SK-MEL-5 (cell line): ENCODE data around the gene DISC1. TPM values are rescaled to one million over a fixed set of nuclear protein-coding genes. Genes with fewer than 3 reads are reported as not detected.
"Not testable (repeated sequence)": the region's sequence is repeated elsewhere in the genome, so short reads cannot be mapped to it uniquely, and the experiment has no call there.

Experiments
- DNase-seq: peaks from one replicate; pipeline ENCODE4 v3.0.0-alpha.2; 2016; ENCODE audit warnings: low read depth, low spot score
- in situ Hi-C: cut with HindIII; loops from 2 replicates; pipeline ENCODE4 v1.10.0; 2016; ENCODE audit warnings: low sequenced_read_pairs, high pct_unique_total_duplicates, low pct_unique_long_range_greater_than_20kb
- polyA plus RNA-seq, 2 experiments: library from polyadenylated mRNA; depleted of rRNA; stranded (reverse); fragments of >200 nt; gene quantifications; 2 replicates each; pipeline ENCODE4 v1.2.3, GENCODE V29; 2015
- total RNA-seq: library from RNA; depleted of rRNA; stranded (reverse); fragments of >200 nt; shearing (Covaris generic); gene quantifications from 2 replicates; pipeline ENCODE4 v1.2.3, GENCODE V29; 2014; rRNA removed

Gene DISC1
- total RNA-seq, result 4.8 and 5.4 TPM in 2 replicates
- polyA plus RNA-seq (2015; cell fraction: cytosol; rRNA removed), result 2.3 and 4.2 TPM in 2 replicates
- polyA plus RNA-seq (2015; cell fraction: nucleus; rRNA removed), result 3.9 and 7.5 TPM in 2 replicates

GRCh38 chr1:231626535-231626950 is at the start of gene DISC1:
DISC1 (plus strand) TSS chr1:231626790; CDS start chr1:231626868, 78 bp downstream.
- in situ Hi-C loops, result no loop called here
- DNase-seq, result peak; percentile 78

- no peak for DNase-seq
- in situ Hi-C loops, result no loop called here
Measured at GRCh38 chr1:231576804-231577718, 49.5 kb upstream of the DISC1 start.

GRCh38 chr1:231580874-231581273 is 45.7 kb upstream of the DISC1 start:
- no peak for DNase-seq
- in situ Hi-C loops, result no loop called here

GRCh38 chr1:231581859-231582258 is 44.7 kb upstream of the DISC1 start:
- in situ Hi-C loops, result no loop called here
- DNase-seq, result peak; percentile 32

GRCh38 chr1:231583376-231583775 is 43.2 kb upstream of the DISC1 start:
- in situ Hi-C loops, result no loop called here
- DNase-seq, result no peak

- in situ Hi-C loops, result no loop called here
- DNase-seq, result peak; percentile 88
Measured at GRCh38 chr1:231584117-231584516, 42.5 kb upstream of the DISC1 start.

GRCh38 chr1:231584921-231585320 is 41.7 kb upstream of the DISC1 start:
- in situ Hi-C loops, result no loop called here
- DNase-seq, result no peak

- peak; percentile 80 for DNase-seq
- in situ Hi-C loops, result no loop called here
Measured at GRCh38 chr1:231590453-231591198, 36.0 kb upstream of the DISC1 start.

GRCh38 chr1:231591466-231591865 is 35.1 kb upstream of the DISC1 start:
- in situ Hi-C loops, result no loop called here
- DNase-seq, result no peak

GRCh38 chr1:231592809-231593208 is 33.8 kb upstream of the DISC1 start:
- no peak for DNase-seq
- in situ Hi-C loops, result no loop called here

- in situ Hi-C loops, DNase-seq: not testable (repeated sequence)
Measured at GRCh38 chr1:231593264-231593663, 33.3 kb upstream of the DISC1 start.

- in situ Hi-C loops, result no loop called here
- DNase-seq, result no peak
Measured at GRCh38 chr1:231594123-231594522, 32.5 kb upstream of the DISC1 start.

- DNase-seq, result no peak
- in situ Hi-C loops, result no loop called here
Measured at GRCh38 chr1:231594749-231595148, 31.8 kb upstream of the DISC1 start.

- in situ Hi-C loops, result no loop called here
- DNase-seq, result no peak
Measured at GRCh38 chr1:231596337-231596791, 30.2 kb upstream of the DISC1 start.

GRCh38 chr1:231597971-231598370 is 28.6 kb upstream of the DISC1 start:
- in situ Hi-C loops, result no loop called here
- DNase-seq, result no peak

GRCh38 chr1:231600458-231600976 is 26.1 kb upstream of the DISC1 start:
- in situ Hi-C loops, result loop anchor here (25.0 kb wide), 1 partner anchor 238 kb away; no protein-coding TSS in a partner anchor
- DNase-seq, result no peak

GRCh38 chr1:231601824-231602672 is 24.5 kb upstream of the DISC1 start:
- in situ Hi-C loops, result loop anchor here (25.0 kb wide), 1 partner anchor 240 kb away; no protein-coding TSS in a partner anchor
- no peak for DNase-seq
